GM21367 (cell line): ENCODE data around the gene SLFN5.
"Not testable (repeated sequence)": the region's sequence is repeated elsewhere in the genome, so short reads cannot be mapped to it uniquely, and the experiment has no call there.

Source experiments
- ATAC-seq: cut with Tn5 transposase; IDR thresholded peaks from one replicate; pipeline ENCODE4 v1.9.1; 2021; ENCODE audit not compliant: unreplicated experiment

SLFN5 gene

DNA sequence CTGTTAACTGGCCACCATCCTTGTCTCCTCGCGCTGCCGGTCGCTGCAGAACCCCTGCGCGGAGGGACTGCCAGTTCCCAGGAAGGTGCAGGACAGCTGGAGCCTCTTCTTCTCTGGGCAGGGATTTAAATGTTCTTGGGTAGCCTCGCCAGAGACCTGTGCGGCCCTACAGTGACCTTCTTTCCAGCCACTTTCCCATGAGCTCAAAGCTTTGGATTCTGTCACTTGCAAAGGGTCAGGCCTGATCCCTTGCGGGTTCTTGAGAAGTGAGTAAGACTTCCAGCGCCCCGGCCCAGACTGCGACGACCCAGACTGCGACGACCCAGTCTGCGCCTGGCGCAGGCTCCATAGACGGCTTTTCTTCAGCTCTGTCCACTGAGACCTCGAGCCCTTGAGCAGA, 1.4 kb upstream of the SLFN5 start:
- no peak for ATAC-seq

DNA sequence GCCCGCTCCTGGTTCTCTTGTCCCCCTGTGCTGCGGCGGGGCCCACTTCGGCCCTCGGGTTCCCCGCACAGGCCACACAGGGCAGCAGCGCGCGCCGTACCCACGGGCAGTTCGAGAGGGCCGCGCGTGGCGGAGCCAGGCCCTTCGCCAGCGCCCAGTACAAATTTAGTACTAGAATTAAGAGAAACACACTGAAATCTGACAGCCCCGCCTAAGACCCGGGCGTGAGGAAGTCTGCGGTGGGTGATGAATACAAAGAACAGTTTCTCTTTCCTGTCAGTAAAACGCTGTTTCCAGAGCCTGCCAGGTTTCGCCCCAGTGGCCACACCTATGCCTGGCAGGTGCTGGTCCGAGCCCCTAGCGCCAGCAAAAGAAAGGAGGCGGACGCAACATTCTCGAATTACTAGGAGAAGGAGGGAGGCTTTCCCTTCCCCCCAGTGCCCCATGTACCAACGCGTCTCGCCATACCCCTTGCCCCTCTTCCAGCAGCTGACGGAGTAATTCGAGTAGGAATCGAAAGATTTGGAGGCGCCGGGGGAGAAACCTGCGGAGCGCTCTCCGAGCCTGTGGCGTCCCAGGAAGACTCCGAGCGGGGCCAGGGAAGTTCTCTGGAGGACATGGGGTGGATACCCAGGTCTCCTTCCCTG, 591 bp upstream of the SLFN5 start:
- peak; percentile 32 for ATAC-seq

DNA sequence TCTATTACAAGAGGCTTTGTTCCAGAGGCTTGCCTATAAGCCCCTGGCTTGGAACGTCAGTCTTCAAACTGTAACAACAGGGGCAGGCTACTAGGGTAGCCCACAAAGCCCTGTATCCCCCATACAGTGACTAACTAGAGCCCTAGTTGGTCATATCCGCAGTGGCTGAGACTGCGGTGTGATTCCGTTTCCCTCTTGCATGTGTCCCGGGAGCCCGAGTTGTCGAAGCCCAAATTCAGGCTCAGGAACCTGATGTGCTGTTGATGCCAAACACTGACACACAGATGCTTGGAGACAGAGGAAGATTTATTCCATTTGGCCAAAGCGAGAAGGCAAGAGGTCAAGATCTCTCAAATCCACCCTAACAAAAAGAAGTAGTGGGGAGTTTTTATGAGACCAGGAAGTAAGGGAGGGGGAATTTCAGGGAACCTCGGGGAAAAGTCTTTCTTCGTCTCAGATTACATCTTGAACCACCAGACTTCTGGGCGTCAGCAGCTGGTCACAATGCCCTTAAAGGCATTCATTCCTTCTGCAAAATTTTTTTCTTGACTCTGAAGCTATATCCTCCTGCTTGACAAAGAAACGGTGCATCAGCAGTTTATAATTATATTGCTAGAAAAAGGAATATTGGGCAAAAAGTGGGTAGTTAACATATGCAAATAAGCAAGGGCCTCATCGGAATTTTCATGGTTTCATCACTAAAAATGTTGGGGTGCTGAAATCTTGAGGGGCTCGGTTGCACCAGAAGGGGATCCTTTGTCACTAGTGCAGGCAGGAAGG, 879 bp downstream of the SLFN5 start:
- ATAC-seq = no peak

DNA sequence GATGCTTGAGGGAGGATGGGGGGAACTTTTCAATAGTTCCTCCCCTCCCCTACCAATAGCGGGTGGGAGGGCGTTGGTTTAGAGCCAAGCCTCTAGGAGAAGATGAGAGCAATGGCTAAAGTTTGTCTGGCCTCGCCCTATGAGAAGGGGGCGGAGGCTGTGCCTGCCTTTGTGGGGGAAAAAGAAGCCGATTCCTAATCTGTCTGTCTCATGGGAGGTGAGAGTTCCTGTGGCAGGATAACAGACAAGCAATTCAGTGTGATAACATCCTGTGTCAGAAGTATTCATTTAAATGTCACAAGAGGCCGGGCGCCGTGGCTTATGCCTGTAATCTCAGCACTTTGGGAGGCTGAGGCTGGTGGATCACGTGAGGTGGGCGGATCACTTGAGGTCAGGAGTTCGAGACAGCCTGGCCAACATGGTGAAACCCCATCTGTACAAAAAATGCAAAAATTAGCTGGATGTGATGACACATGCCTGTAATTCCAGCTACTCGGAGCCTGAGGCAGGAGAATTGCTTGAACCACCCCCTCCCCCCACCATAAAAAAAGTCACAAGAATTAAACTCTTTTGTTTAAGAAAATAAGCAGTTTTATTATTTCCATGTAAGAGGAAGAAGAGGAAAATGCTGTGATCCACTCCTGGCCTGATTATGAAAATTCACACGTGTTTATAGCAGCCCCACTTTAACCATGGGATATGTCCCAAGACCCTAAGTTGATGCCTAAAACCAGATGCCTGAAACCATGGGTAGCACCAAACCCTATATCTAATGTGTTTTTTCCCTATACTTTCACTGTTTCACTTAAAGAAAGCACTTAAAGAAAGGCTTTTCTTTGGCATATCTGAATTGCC, 1.7 kb downstream of the SLFN5 start:
- ATAC-seq = no peak

GRCh38 chr17:35245196-35245486, 2.3 kb downstream of the SLFN5 start:
- ATAC-seq = no peak

DNA sequence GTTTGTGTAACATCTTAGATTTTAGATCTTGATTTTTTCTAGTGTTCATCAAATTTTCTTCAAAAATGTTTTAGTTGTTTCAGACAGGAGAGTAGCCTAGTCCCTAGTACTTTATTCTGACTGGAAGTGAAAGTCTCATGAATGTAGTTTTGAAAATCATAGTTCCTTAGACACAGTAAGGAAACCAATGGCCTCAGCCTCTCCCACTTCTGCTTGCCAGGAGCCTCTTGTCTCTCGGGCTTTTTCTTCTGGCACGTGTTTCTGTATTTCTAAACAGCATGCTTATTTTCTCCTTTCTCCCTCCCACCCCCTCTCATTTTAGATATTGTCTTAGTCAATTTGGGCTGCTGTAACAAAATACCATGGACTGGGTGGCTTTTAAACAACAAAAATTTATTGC, 9.8 kb downstream of the SLFN5 start:
- ATAC-seq = no peak

GRCh38 chr17:35254107-35254773, 11.4 kb downstream of the SLFN5 start:
- ATAC-seq = no peak

DNA sequence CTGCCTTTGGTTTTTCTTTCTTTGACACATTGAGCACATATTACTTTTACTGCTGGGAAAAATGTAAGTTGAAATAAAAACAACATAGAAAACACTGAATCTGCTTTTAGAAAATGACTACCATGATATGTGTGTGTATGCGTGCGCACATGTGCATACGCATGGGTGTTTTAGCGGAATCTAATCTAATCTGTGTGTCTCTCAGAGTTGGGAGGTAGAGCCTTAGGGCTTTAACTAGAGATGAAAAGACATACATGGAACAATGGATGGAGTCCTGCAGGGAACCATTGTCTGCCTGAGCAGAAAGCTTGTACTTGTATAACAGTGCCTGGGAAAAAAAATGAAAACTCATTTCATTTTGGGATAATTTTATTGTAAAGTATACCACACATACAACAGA, 12.4 kb downstream of the SLFN5 start:
- no peak for ATAC-seq

DNA sequence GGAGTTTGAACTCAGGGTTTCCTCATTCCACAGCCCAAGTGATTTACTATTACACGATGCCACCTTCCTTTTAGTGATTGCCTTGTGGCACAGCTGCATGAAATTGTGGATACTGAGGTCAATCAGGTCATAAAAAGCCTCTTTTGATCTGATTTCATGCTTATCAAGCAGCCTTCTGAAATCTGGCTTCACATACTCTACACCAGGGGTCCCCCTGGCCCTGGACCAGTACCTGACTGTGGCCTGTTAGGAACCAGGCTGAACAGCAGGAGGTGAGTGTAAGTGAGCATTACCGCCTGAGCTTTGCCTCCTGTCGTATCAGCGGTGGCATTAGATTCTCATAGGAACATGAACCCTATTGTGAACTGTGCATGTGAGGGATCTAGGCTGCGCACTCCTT, 13.8 kb downstream of the SLFN5 start:
- no peak for ATAC-seq

DNA sequence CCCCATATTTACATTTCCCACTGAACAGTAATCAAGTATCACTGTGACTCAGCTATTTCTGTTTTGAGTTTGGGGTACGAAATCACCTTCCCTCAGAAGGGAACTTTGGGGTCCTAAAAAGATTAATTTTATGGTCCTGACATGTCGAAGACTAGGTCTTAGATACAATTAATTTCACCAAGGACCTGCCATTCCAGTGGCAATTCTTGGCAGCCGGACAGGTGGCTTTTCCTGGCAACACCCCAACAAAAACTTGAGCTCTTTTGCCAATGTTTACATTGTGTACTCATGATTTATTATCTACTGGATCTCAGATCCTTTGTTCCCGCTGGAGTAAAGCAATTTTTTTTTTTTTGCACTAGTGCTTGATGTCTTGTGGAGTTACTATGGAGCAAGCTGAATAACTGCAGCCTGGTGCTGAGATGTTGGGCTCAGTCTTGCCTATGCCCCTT, 14.4 kb downstream of the SLFN5 start:
- no peak for ATAC-seq

GRCh38 chr17:35259001-35259400, 16.1 kb downstream of the SLFN5 start:
- no peak for ATAC-seq

DNA sequence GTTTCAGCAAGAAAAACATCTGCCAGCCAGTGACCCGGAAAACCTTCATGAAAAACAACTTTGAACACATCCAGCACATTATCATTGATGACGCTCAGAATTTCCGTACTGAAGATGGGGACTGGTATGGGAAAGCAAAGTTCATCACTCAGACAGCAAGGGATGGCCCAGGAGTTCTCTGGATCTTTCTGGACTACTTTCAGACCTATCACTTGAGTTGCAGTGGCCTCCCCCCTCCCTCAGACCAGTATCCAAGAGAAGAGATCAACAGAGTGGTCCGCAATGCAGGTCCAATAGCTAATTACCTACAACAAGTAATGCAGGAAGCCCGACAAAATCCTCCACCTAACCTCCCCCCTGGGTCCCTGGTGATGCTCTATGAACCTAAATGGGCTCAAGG, 22.2 kb downstream of the SLFN5 start:
- ATAC-seq = no peak

GRCh38 chr17:35265566-35266141, 22.8 kb downstream of the SLFN5 start:
- ATAC-seq = no peak

DNA sequence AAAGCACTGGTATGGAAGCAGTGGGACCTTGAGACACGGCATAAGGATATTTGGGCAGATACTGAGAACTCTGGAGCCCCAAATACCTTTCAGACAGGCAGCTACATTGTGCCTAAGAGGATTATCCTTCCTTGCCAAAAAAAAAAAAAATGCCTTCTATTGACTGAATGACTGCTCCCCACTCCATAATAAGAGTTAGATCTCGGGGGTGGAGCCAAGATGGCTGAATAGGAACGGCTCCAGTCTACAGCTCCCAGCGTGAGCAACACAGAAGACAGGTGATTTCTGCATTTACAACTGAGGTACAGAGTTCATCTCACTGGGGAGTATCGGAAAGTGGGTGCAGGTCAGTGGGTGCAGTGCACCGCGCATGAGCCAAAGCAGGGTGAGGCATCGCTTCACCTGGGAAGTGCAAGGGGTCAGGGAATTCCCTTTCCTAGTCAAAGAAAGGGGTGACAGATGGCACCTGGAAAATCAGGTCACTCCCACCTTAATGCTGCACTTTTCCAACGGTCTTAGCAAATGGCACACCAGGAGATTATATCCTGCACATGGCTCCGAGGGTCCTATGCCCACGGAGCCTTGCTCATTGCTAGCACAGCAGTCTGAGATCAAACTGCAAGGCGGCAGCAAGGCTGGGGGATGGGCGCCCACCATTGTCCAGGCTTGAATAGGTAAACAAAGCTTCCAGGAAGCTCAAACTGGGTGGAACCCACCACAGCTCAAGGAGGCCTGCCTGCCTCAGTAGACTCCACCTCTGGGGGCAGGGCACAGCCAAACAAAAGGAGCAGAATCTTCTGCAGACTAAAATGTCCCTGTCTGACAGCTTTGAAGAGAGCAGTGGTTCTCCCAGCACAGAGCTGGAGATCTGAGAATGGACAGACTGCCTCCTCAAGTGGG, 31.5 kb downstream of the SLFN5 start:
- ATAC-seq = not testable (repeated sequence)

DNA sequence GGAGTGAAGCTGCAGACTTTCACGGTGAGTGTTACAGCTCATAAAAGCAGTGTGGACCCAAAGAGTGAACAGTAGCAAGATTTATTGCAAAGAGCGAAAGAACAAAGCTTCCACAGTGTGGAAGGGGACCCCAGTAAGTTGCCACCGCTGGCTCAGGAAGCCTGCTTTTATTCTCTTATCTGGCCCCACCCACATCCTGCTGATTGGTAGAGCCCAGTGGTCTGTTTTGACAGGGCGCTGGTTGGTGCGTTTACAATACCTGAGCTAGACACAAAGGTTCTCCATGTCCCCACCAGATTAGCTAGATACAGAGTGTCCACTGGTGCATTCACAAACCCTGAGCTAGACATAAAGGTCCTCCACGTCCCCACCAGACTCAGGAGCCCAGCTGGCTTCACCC, 35.6 kb downstream of the SLFN5 start:
- ATAC-seq = not testable (repeated sequence)

GRCh38 chr17:35278876-35279275, 36.0 kb downstream of the SLFN5 start:
- ATAC-seq = not testable (repeated sequence)

DNA sequence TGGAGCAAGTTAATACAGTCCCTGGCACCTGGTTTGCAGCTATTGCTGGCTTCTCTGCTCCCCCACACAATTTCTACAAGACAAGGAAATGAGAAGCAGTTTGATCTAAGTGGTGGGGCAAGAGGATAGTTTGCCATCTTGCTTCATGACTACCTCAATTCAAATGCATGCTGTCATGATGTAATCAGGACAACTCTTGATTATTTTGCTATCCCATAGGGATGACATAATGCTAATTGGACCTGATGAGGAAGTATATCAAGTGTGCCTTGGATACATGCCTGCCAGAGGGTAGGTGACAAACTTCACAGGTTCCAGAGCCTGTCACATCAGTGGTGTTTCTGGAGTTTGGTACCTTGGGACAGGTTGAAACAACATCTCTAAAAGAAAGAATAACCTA, 40.9 kb downstream of the SLFN5 start:
- no peak for ATAC-seq

GRCh38 chr17:35284955-35285354, 42.1 kb downstream of the SLFN5 start:
- no peak for ATAC-seq

GRCh38 chr17:35286120-35286781, 43.4 kb downstream of the SLFN5 start:
- ATAC-seq = no peak
